Measurements from ENCODE around the gene PRB3. TPM values are rescaled to one million over a fixed set of nuclear protein-coding genes. Genes with fewer than 3 reads are reported as not detected.

The PRB3 gene
- total RNA-seq, 1 experiment from 2014 or later, result not detected

GRCh38 chr12:11273449-11273848 lies 3.9 kb upstream of the PRB3 start:
- Histone ChIP-seq H3K4me1 (ENCODE audit: control insufficient read depth in 1 of 2, insufficient read depth in 2 of 2, low read length in 2 of 2) (no peaks in the 10 kb centered on the region), H3K27ac (ENCODE audit: low read depth, low read length) (no peak overlapping the region), H3K79me2 (ENCODE audit: insufficient read depth, low read length) (no peaks in the 10 kb centered on the region), H3K36me3 (ENCODE audit: control insufficient read depth in 1 of 2, insufficient read depth in 2 of 2, low read length in 2 of 2) (no peaks in the 10 kb centered on the region), H3K9me3 (ENCODE audit: control insufficient read depth in 1 of 2, insufficient read depth in 1 of 2, low read depth in 1 of 2, low read length in 2 of 2) (no peaks in the 10 kb centered on the region), H3K9ac (ENCODE audit: low read length) (no peak overlapping the region), H3K4me3 (replicated peaks in 1 of 2; ENCODE audit: low read depth in 1 of 2, low read length in 2 of 2) (no peak overlapping the region), H3K9me2 (ENCODE audit: insufficient read depth) (no peaks in the 10 kb centered on the region), H3K27me3 (ENCODE audit: insufficient read depth, low read length) (peaks cover 12% of the 10 kb centered on the region; the same call in 1 of the 2 replicates), H2AFZ (ENCODE audit: low read depth, low read length, poor library complexity, severe bottlenecking) (no peak overlapping the region), H3K4me2 (ENCODE audit: low read length) (no peak overlapping the region), H4K20me1 (ENCODE audit: insufficient read depth) (no peaks in the 10 kb centered on the region)
- intact Hi-C loops (cut with micrococcal nuclease), result no loop called here
- CTCF ChIA-PET, result no interaction called here
- RAD21 ChIA-PET (ENCODE audit: low non-redundant PET in 1 of 2, low total read pairs in 2 of 2, uncharacterized antibody in 2 of 2, unreplicated experiment in 2 of 2), result no interaction called here
- BruUV-seq (replicated peaks), result no TSS peak
- ATAC-seq (no peak), DNase-seq (ENCODE audit: low read depth, low spot score) (no peak)
- POLR2A ChIA-PET, result no interaction called here
- TF ChIP-seq, protein P1, sequence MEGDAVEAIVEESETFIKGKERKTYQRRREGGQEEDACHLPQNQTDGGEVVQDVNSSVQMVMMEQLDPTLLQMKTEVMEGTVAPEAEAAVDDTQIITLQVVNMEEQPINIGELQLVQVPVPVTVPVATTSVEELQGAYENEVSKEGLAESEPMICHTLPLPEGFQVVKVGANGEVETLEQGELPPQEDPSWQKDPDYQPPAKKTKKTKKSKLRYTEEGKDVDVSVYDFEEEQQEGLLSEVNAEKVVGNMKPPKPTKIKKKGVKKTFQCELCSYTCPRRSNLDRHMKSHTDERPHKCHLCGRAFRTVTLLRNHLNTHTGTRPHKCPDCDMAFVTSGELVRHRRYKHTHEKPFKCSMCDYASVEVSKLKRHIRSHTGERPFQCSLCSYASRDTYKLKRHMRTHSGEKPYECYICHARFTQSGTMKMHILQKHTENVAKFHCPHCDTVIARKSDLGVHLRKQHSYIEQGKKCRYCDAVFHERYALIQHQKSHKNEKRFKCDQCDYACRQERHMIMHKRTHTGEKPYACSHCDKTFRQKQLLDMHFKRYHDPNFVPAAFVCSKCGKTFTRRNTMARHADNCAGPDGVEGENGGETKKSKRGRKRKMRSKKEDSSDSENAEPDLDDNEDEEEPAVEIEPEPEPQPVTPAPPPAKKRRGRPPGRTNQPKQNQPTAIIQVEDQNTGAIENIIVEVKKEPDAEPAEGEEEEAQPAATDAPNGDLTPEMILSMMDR (IDR thresholded peaks at IDR 0.05 in 2 of 3, conservative IDR thresholded peaks at IDR 0.05 in 1 of 3; ENCODE audit: borderline replicate concordance in 1 of 3, insufficient read depth in 1 of 3, low read depth in 2 of 3, low read length in 2 of 3), result no peak
- TF ChIP-seq ZFX (IDR thresholded peaks at IDR 0.05), result no peak

GRCh38 chr12:11264501-11264900 lies 5.0 kb downstream of the PRB3 start:
- ChIA-PET RAD21 (ENCODE audit: low non-redundant PET in 1 of 2, low total read pairs in 2 of 2, uncharacterized antibody in 2 of 2, unreplicated experiment in 2 of 2) (no interaction called here), POLR2A (no interaction called here), CTCF (no interaction called here)
- Histone ChIP-seq H3K4me2 (ENCODE audit: low read length) (no peak overlapping the region), H3K9me3 (ENCODE audit: control insufficient read depth in 1 of 2, insufficient read depth in 1 of 2, low read depth in 1 of 2, low read length in 2 of 2) (no peaks in the 10 kb centered on the region), H2AFZ (ENCODE audit: low read depth, low read length, poor library complexity, severe bottlenecking) (no peak overlapping the region), H3K4me1 (ENCODE audit: control insufficient read depth in 1 of 2, insufficient read depth in 2 of 2, low read length in 2 of 2) (no peaks in the 10 kb centered on the region), H3K27ac (ENCODE audit: low read depth, low read length) (no peak overlapping the region), H3K27me3 (ENCODE audit: insufficient read depth, low read length) (peaks cover 3% of the 10 kb centered on the region; the same call in 1 of the 2 replicates), H3K36me3 (ENCODE audit: control insufficient read depth in 1 of 2, insufficient read depth in 2 of 2, low read length in 2 of 2) (no peaks in the 10 kb centered on the region), H3K4me3 (replicated peaks in 1 of 2; ENCODE audit: low read depth in 1 of 2, low read length in 2 of 2) (no peak overlapping the region), H4K20me1 (ENCODE audit: insufficient read depth) (no peaks in the 10 kb centered on the region), H3K9me2 (ENCODE audit: insufficient read depth) (no peaks in the 10 kb centered on the region), H3K9ac (ENCODE audit: low read length) (no peak overlapping the region), H3K79me2 (ENCODE audit: insufficient read depth, low read length) (no peaks in the 10 kb centered on the region)
- DNase-seq (ENCODE audit: low read depth, low spot score), result no peak
- intact Hi-C loops (cut with micrococcal nuclease), result no loop called here
- TF ChIP-seq, protein P2, sequence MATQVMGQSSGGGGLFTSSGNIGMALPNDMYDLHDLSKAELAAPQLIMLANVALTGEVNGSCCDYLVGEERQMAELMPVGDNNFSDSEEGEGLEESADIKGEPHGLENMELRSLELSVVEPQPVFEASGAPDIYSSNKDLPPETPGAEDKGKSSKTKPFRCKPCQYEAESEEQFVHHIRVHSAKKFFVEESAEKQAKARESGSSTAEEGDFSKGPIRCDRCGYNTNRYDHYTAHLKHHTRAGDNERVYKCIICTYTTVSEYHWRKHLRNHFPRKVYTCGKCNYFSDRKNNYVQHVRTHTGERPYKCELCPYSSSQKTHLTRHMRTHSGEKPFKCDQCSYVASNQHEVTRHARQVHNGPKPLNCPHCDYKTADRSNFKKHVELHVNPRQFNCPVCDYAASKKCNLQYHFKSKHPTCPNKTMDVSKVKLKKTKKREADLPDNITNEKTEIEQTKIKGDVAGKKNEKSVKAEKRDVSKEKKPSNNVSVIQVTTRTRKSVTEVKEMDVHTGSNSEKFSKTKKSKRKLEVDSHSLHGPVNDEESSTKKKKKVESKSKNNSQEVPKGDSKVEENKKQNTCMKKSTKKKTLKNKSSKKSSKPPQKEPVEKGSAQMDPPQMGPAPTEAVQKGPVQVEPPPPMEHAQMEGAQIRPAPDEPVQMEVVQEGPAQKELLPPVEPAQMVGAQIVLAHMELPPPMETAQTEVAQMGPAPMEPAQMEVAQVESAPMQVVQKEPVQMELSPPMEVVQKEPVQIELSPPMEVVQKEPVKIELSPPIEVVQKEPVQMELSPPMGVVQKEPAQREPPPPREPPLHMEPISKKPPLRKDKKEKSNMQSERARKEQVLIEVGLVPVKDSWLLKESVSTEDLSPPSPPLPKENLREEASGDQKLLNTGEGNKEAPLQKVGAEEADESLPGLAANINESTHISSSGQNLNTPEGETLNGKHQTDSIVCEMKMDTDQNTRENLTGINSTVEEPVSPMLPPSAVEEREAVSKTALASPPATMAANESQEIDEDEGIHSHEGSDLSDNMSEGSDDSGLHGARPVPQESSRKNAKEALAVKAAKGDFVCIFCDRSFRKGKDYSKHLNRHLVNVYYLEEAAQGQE (IDR thresholded peaks at IDR 0.05; ENCODE audit: low read depth), result no peak
- TF ChIP-seq CBX3 (IDR thresholded peaks at IDR 0.05; ENCODE audit: low read depth), result no peak
- BruUV-seq (replicated peaks), result no TSS peak
- no peak for ATAC-seq
